ENCODE results near the gene BBS5.
A peak's percentile ranks its signal among the peaks of the same experiment; 100 is the strongest.
"Not testable (repeated sequence)": the region's sequence is repeated elsewhere in the genome, so short reads cannot be mapped to it uniquely, and the experiment has no call there.

BBS5 gene

DNA sequence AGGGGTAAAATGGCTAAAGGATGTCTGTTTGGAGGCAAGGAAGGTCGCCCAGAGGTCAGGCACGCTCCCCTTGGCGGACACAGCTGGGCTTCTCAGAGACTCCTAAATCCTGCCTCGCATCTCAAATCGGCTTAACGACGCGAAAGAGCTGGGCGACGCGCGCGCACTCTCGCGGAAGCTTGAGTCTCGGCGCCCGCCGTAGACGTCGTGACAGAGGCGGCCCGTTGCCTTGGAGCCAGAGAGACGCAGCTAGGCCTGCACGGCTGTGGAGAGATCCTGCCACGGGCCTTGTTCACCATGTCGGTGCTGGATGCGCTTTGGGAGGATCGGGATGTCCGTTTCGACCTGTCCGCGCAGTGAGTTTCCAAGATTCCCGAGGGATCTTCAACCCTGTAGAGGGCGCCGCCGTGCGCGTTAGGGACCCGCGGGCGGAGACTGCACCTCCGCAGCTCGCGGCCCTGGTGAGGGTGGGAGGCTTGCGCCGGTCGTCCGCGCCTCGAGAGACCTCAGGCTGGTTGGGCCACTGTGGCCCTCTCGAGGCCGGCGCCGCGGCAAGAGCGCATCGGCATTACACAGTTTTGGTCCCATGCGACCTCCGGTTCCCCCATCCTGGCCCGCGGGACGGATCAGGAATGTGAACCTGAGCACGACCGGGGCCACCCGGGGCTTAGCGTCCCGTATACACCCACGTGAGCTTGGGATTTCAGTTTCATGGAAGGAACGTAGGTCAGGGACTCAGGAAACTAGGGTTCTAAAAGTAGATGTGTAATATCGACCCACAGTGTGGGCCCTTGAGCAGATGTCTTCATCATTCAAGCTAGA is at the start of gene BBS5:
Gene BBS5, plus strand, starts transcription at position 238 of the 822 bp plus-strand sequence. Its CDS starts 60 bp downstream, at position 298.
- peak; percentile 62 for DNase-seq

- not testable (repeated sequence) for DNase-seq
Observed at GRCh38 chr2:169431772-169432171, 47.5 kb upstream of the BBS5 start.

DNA sequence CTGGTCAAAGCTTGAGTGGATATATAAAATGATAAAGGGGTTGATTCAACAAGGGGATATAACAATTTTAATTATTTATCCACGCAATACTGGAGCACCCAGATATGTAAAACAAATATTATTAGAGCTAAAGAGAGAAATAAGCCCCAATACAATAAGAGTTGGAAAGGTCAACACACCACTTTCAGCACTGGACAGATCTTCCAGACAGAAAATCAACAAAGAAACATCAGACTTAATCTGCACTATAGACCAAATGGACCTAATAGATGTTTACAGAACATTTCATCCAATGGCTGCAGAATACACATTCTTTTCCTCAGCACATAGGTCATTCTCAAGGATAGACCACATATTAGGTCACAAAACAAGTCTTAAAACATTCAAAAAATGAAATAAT is 45.1 kb upstream of the BBS5 start:
- DNase-seq, result not testable (repeated sequence)

GRCh38 chr2:169438466-169439072 is 40.7 kb upstream of the BBS5 start:
- no peak for DNase-seq

DNA sequence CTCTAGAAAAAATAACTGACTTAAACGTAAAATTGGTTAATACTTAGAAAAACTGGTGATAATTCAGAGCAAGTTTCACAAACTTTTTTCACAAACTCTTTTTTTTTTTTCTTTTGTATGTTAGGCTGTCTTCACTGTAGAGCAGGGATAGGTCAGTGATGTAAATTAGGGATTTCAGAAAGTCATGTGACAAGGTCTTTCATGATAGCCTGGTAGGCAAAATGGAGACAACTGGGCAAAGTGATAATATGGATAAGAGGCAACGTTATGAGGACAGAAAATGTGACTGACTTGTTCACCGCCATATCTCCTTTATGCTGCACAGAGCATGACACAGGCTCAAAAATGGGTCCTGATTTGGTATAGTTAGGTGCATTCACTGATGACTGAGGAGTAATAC is 39.4 kb upstream of the BBS5 start:
- no peak for DNase-seq

GRCh38 chr2:169446452-169446851 is 32.8 kb upstream of the BBS5 start:
- no peak for DNase-seq

DNA sequence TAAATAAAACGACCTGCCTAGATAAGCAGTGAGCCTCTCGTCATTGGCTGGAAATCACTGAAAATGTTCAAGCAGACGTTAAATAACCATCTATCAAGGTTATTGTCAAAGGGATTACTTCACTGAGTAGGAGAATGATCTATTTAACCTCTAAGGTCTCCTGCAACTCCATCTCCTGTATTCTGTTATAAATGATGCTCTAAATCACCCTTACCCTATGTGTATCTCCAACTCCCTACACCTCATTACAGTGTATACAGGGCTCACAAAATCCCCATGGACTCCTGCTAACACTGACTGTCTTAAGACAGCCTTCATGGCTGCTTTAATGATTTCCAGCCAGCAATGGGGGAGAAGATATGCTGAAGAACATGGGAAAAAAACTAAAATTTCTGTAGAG is 31.0 kb upstream of the BBS5 start:
- DNase-seq, result no peak

DNA sequence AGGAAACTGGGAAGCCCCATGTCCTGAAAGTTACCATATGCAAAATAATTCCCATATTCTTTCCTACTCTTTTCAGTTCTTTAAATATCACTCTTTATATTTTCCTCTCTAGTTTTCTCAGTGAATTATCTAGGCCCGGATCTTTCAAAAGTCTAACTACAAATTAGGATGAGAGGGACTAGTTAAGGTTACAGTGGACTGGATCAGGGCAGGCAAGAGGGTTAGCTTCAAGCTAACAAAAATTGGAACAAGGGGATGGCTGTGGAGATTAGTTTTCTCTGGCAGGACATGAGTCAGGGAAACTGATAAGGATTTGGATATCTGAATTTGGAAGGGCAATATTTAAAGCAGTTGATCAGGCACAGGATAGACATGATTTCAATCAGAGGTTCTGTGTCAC is 30.4 kb upstream of the BBS5 start:
- no peak for DNase-seq

GRCh38 chr2:169452080-169452479 is 27.2 kb upstream of the BBS5 start:
- peak; percentile 35 for DNase-seq

GRCh38 chr2:169453044-169453443 is 26.2 kb upstream of the BBS5 start:
- not testable (repeated sequence) for DNase-seq

DNA sequence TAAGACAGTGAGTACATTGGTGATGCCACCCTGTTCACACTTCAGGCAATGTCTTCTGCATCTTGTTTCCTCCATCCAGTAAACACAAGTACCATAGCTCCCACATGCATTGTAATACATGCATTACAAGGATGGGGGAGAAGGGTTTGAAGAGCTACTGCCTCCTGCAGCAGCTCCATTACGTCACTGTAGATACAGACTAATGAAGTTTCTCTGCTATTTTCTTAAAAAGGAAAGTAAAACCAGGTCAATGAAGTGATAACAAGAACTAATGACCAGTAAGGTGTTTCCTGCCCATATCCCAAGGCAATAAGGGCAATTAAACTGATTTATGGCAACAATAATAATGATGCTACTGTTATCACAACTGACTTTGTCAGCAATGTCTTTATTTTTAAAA is 18.2 kb upstream of the BBS5 start:
- no peak for DNase-seq

- DNase-seq, result no peak
Observed at GRCh38 chr2:169462896-169463695, 16.2 kb upstream of the BBS5 start.

DNA sequence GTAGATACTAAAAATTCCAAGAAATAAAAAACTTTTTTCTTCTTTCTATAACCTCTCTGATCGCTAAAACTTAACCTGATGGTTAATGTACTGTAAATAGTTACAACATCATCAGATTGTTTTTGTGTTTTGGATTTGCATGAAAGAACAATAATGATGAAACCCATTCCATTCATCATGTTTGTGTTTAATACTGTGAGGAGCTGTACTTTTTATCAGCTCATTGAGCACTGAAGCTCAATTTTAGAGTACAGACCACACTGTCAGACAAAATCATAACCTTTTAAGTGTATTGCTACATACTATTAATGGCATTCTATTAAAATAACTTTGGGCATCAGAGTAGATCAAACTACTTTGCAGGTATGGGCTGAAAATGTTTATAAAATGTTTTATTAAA is 14.8 kb upstream of the BBS5 start:
- DNase-seq, result no peak

- no peak for DNase-seq
Observed at GRCh38 chr2:169464882-169465281, 14.4 kb upstream of the BBS5 start.

- DNase-seq, result no peak
Observed at GRCh38 chr2:169468841-169469240, 10.5 kb upstream of the BBS5 start.

DNA sequence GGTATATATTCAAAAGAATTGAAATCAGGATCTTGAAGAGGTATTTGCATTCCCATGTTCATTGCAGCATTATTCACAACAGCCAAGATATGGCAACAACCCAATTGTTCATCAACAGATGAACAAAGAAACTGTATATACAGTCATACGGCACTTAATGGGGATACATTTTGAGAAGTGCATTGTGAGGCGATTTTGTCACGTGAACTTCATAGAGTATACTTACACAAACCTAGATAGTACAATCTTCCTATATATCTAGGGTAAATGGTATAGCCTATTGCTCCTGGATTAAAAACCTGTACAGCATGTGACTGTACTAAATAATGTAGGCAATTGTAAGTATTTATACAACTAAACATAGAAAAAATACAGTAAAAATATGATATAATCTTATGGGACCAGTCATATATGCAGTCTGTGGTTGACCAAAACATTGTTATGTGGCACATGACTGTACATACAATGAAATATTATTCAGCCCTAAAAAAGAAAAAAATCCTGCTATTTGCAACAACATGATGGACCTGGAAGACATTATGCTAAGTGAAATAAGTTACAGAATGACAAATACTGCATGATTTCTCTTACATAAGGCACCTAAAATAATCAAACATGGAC is 9.2 kb upstream of the BBS5 start:
- no peak for DNase-seq

DNA sequence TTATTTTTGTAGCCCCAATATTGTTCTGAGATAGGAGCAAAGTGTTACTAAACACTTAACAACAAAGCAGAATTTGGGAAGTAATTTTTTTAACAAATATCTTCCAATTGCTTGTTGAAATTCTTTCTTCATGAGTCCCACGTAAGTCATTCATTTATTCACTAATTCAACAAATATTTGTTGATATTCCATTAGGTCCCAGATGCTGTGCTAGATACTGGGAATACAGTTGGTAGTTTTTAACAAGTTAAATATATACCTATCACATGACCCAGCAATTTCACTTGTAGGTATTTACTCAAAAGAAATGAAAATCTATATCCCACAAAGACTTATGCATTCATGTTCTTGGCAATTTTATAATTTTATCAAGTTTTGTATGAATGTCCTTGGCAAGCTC is 7.0 kb upstream of the BBS5 start:
- DNase-seq, result no peak

GRCh38 chr2:169476459-169476858 is 2.8 kb upstream of the BBS5 start:
- no peak for DNase-seq

DNA sequence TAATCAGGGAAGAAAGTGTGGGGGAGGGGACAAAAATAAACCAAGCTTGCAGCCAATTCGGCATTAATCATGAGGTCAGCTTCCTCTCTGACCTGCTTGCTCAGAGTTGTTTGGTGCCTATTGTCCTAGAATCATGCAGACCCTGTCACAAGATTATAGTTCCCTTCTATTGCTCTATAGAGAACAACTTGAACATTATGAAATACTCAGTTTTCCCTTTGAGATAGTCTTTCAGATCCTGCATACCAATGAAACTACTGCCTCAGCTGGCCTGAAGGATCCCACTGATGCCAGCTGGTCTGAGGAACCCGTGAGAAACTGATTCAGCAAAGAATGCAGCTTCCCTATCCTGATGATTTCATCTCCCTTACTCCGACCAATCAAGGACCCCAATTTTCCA is 955 bp upstream of the BBS5 start:
- DNase-seq, result no peak

GRCh38 chr2:169478745-169479256 is 493 bp upstream of the BBS5 start:
- DNase-seq, result no peak

- no peak for DNase-seq
Observed at GRCh38 chr2:169480079-169480465, 778 bp downstream of the BBS5 start.

- no peak for DNase-seq
Observed at GRCh38 chr2:169485650-169486138, 6.4 kb downstream of the BBS5 start.

DNA sequence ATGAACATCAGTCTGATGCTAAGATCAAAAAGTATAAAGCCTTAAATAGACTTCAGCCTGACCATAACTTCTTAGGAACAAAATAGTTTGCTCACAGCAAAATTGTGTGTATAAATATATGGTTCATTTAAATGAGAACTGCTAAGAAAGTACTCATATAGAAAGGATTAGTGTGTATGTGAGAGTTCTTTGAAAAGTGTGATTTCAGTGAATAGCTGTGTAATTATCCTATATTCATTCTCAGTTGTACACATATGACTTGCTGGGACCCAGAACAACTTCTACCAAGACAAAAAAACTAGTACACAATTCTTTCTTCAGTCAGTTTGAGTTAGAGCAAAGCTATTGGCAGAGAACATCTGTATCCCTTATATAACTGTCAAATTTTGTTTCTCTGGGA is 7.2 kb downstream of the BBS5 start:
- DNase-seq, result no peak
